ENCODE results near the gene DYNLT2B. TPM values are rescaled to one million over a fixed set of nuclear protein-coding genes. Genes with fewer than 3 reads are reported as not detected.
A peak's percentile ranks its signal among the peaks of the same experiment; 100 is the strongest.
"Not testable (repeated sequence)": the region's sequence is repeated elsewhere in the genome, so short reads cannot be mapped to it uniquely, and the experiment has no call there.

The DYNLT2B gene
- polyA plus RNA-seq, 1 donor (not counting 4 experiments of a cell fraction or from before 2014, with no cell fraction given), result 40.0 TPM

DNA sequence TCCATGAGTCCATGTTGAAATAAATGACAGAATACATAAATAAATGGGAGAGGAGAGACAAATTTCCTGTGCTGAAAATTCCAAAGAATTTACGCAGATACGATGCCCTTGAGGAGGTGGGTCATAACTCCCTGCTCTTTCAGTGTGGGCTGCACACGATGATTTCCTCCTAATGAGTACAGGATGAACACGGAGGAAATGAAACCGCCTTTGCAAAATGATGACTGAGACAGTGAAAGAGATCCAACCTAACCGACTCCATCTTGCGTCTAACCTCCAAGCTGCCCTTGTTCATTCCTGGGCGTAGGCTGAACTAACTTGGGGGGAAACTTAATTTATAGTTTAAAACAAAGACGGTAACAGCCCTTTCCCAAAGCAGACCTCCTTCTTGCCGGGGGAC is 15.5 kb downstream of the DYNLT2B start:
- H3K4me3 ChIP-seq (ENCODE audit: control insufficient read depth in 2 of 3, extremely low read depth in 1 of 3, insufficient read depth in 2 of 3, low read depth in 1 of 3, low read length in 3 of 3); DNase-seq (ENCODE audit: low read depth, low spot score); H3K36me3 ChIP-seq (ENCODE audit: control insufficient read depth in 2 of 2, extremely low read depth in 1 of 2, insufficient read depth in 2 of 2, low read length in 2 of 2); dilution Hi-C loops (cut with MboI; ENCODE audit: extremely low pct_ligation_motif_present, low sequenced_read_pairs); H2AFZ ChIP-seq (ENCODE audit: control insufficient read depth, low read length); H3K9me3 ChIP-seq (ENCODE audit: control insufficient read depth, low read depth, low read length); H3K4me1 ChIP-seq (ENCODE audit: control insufficient read depth, extremely low read depth, insufficient read depth, low read length); H3K27me3 ChIP-seq (ENCODE audit: control insufficient read depth, extremely low read depth, insufficient read depth, low read length); H3K27ac ChIP-seq (ENCODE audit: control insufficient read depth, insufficient read depth, low read length); H3K9me1 ChIP-seq (ENCODE audit: control insufficient read depth, extremely low read depth, insufficient read depth, low read length); H3K4me2 ChIP-seq (ENCODE audit: control insufficient read depth, extremely low read depth, insufficient read depth, low read depth, low read length); FAIRE-seq; H3K9ac ChIP-seq (ENCODE audit: control insufficient read depth, extremely low read depth, insufficient read depth, low read length); H3K79me2 ChIP-seq (ENCODE audit: control insufficient read depth, insufficient read depth, low read length); H4K20me1 ChIP-seq (ENCODE audit: control insufficient read depth, extremely low read depth, insufficient read depth, low read length): not testable (repeated sequence)

- Histone ChIP-seq H3K9me3 (ENCODE audit: control insufficient read depth, low read depth, low read length) (no peaks in the 10 kb centered on the region), H3K27me3 (ENCODE audit: control insufficient read depth, extremely low read depth, insufficient read depth, low read length) (no peaks in the 10 kb centered on the region), H3K4me3 (ENCODE audit: control insufficient read depth in 2 of 3, extremely low read depth in 1 of 3, insufficient read depth in 2 of 3, low read depth in 1 of 3, low read length in 3 of 3) (no peak overlapping the region), H3K79me2 (ENCODE audit: control insufficient read depth, insufficient read depth, low read length) (no peaks in the 10 kb centered on the region), H3K9ac (ENCODE audit: control insufficient read depth, extremely low read depth, insufficient read depth, low read length) (no peak overlapping the region), H3K9me1 (ENCODE audit: control insufficient read depth, extremely low read depth, insufficient read depth, low read length) (no peaks in the 10 kb centered on the region), H3K4me2 (ENCODE audit: control insufficient read depth, extremely low read depth, insufficient read depth, low read depth, low read length) (no peak overlapping the region), H3K4me1 (ENCODE audit: control insufficient read depth, extremely low read depth, insufficient read depth, low read length) (no peaks in the 10 kb centered on the region), H3K27ac (ENCODE audit: control insufficient read depth, insufficient read depth, low read length) (no peak overlapping the region), H4K20me1 (ENCODE audit: control insufficient read depth, extremely low read depth, insufficient read depth, low read length) (no peaks in the 10 kb centered on the region), H2AFZ (ENCODE audit: control insufficient read depth, low read length) (no peak overlapping the region), H3K36me3 (ENCODE audit: control insufficient read depth in 2 of 2, extremely low read depth in 1 of 2, insufficient read depth in 2 of 2, low read length in 2 of 2) (peaks cover 4 to 6% of the 10 kb centered on the region in 2 experiments)
- dilution Hi-C loops (cut with MboI; ENCODE audit: extremely low pct_ligation_motif_present, low sequenced_read_pairs), result no loop called here
- no peak for TF ChIP-seq EZH2 (IDR thresholded peaks at IDR 0.05; ENCODE audit: low read length)
- TF ChIP-seq CTCF (optimal IDR thresholded peaks at IDR 0.05 in 1 of 3, IDR thresholded peaks at IDR 0.05 in 1 of 3, conservative IDR thresholded peaks at IDR 0.05 in 1 of 3; ENCODE audit: extremely low read depth in 1 of 3, insufficient read depth in 2 of 3, low read length in 3 of 3), result no peak
- FAIRE-seq (no peak), DNase-seq (ENCODE audit: low read depth, low spot score) (no peak)
These were observed 19.5 kb downstream of the DYNLT2B start for GRCh38 chr3:196298521-196298920.

- Histone ChIP-seq H3K27me3 (ENCODE audit: control insufficient read depth, extremely low read depth, insufficient read depth, low read length) (no peaks in the 10 kb centered on the region), H4K20me1 (ENCODE audit: control insufficient read depth, extremely low read depth, insufficient read depth, low read length) (no peaks in the 10 kb centered on the region), H3K79me2 (ENCODE audit: control insufficient read depth, insufficient read depth, low read length) (peaks cover under 1% of the 10 kb centered on the region), H3K9ac (ENCODE audit: control insufficient read depth, extremely low read depth, insufficient read depth, low read length) (no peak overlapping the region), H3K4me1 (ENCODE audit: control insufficient read depth, extremely low read depth, insufficient read depth, low read length) (no peaks in the 10 kb centered on the region), H2AFZ (ENCODE audit: control insufficient read depth, low read length) (no peak overlapping the region), H3K4me2 (ENCODE audit: control insufficient read depth, extremely low read depth, insufficient read depth, low read depth, low read length) (no peak overlapping the region), H3K9me1 (ENCODE audit: control insufficient read depth, extremely low read depth, insufficient read depth, low read length) (no peaks in the 10 kb centered on the region), H3K27ac (ENCODE audit: control insufficient read depth, insufficient read depth, low read length) (no peak overlapping the region), H3K9me3 (ENCODE audit: control insufficient read depth, low read depth, low read length) (no peaks in the 10 kb centered on the region), H3K36me3 (ENCODE audit: control insufficient read depth in 2 of 2, extremely low read depth in 1 of 2, insufficient read depth in 2 of 2, low read length in 2 of 2) (no peaks in the 10 kb centered on the region), H3K4me3 (ENCODE audit: control insufficient read depth in 2 of 3, extremely low read depth in 1 of 3, insufficient read depth in 2 of 3, low read depth in 1 of 3, low read length in 3 of 3) (no peak overlapping the region)
- no peak for FAIRE-seq
- DNase-seq (ENCODE audit: low read depth, low spot score), result no peak
- dilution Hi-C loops (cut with MboI; ENCODE audit: extremely low pct_ligation_motif_present, low sequenced_read_pairs), result no loop called here
- TF ChIP-seq CTCF (optimal IDR thresholded peaks at IDR 0.05 in 1 of 3, IDR thresholded peaks at IDR 0.05 in 1 of 3, conservative IDR thresholded peaks at IDR 0.05 in 1 of 3; ENCODE audit: extremely low read depth in 1 of 3, insufficient read depth in 2 of 3, low read length in 3 of 3) (peak in 2 of 3 experiments; percentile 7 to 40), EZH2 (IDR thresholded peaks at IDR 0.05; ENCODE audit: low read length) (no peak)
These were observed 25.6 kb downstream of the DYNLT2B start for GRCh38 chr3:196292286-196292923.

Data from keratinocyte (primary cell).